HFF-Myc (cell line): ENCODE measurements around the gene DAND5.
"Not testable (repeated sequence)": the region's sequence is repeated elsewhere in the genome, so short reads cannot be mapped to it uniquely, and the experiment has no call there.

Source experiments
- DNase-seq: peaks from one replicate; pipeline ENCODE4 v3.0.0-alpha.2; 2011; ENCODE audit warnings: low read depth; ENCODE audit errors: extremely low read depth
- H3K4me3 ChIP-seq: replicated peaks from 2 replicates; pipeline ENCODE4 v1.5.1; 2011; ENCODE audit warnings: low read depth, mild to moderate bottlenecking, control low read depth, low read length
- TF ChIP-seq, protein P1 (sequence below): IDR thresholded peaks from 2 replicates; pipeline ENCODE4 v1.5.1; 2012; ENCODE audit warnings: mild to moderate bottlenecking, low read depth, low read length, control low read depth; ENCODE audit errors: missing control alignments

Gene DAND5

DNA sequence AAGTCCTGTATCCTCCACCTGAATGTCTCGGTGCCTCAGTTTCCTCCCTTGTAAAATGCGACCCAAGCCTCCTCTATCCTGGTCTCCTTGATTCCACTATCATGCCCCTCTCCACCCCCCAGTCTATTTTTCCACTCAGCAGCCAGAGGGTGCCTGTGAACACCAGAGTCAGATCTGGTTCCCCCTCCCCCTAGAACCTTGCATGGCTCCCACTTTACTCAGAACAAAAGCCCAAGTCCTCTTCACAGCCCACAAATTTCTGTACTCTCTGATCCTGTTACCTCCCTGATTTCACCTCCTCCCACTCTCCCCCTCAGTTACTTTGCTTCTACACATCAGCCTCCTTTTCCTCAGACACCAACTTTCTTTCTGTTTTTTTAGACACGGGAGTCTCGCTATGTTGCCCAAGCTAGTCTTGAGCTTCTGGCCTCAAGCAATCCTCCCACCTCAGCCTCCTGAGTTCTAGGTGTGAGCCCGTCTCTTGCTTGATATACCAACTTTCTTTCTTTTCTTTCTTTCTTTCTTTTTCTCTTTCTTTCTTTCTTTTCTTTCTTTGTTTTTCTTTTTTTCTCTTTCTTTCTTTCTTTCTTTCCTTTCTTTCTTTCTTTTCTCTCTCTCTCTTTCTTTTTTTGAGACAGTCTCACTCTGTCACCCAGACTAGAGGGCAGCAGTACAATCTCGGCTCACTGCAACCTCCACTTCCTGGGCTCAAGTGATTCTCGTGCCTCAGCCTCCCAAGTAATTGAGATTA lies 869 bp downstream of the DAND5 start:
- TF ChIP-seq, protein P1, sequence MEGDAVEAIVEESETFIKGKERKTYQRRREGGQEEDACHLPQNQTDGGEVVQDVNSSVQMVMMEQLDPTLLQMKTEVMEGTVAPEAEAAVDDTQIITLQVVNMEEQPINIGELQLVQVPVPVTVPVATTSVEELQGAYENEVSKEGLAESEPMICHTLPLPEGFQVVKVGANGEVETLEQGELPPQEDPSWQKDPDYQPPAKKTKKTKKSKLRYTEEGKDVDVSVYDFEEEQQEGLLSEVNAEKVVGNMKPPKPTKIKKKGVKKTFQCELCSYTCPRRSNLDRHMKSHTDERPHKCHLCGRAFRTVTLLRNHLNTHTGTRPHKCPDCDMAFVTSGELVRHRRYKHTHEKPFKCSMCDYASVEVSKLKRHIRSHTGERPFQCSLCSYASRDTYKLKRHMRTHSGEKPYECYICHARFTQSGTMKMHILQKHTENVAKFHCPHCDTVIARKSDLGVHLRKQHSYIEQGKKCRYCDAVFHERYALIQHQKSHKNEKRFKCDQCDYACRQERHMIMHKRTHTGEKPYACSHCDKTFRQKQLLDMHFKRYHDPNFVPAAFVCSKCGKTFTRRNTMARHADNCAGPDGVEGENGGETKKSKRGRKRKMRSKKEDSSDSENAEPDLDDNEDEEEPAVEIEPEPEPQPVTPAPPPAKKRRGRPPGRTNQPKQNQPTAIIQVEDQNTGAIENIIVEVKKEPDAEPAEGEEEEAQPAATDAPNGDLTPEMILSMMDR, result no peak
- H3K4me3 ChIP-seq, result no peak overlapping the region
- no peak for DNase-seq

DNA sequence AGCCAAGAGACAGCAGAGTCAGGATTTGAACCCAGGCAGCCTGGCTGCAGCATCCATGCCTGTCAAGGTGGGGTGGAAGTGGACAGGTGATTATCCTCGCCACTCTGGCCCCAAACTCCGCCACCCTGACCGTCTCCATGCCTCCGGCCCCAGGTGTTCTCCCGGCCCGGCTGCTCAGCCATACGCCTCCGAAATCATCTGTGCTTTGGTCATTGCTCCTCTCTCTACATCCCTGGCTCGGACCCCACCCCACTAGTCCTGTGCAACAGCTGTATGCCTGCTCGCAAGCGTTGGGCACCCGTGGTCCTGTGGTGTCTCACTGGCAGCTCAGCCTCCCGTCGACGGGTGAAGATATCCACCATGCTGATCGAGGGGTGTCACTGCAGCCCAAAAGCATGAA lies 3.9 kb downstream of the DAND5 start:
- no peak overlapping the region for H3K4me3 ChIP-seq
- TF ChIP-seq, protein P1, result no peak
- no peak for DNase-seq

DNA sequence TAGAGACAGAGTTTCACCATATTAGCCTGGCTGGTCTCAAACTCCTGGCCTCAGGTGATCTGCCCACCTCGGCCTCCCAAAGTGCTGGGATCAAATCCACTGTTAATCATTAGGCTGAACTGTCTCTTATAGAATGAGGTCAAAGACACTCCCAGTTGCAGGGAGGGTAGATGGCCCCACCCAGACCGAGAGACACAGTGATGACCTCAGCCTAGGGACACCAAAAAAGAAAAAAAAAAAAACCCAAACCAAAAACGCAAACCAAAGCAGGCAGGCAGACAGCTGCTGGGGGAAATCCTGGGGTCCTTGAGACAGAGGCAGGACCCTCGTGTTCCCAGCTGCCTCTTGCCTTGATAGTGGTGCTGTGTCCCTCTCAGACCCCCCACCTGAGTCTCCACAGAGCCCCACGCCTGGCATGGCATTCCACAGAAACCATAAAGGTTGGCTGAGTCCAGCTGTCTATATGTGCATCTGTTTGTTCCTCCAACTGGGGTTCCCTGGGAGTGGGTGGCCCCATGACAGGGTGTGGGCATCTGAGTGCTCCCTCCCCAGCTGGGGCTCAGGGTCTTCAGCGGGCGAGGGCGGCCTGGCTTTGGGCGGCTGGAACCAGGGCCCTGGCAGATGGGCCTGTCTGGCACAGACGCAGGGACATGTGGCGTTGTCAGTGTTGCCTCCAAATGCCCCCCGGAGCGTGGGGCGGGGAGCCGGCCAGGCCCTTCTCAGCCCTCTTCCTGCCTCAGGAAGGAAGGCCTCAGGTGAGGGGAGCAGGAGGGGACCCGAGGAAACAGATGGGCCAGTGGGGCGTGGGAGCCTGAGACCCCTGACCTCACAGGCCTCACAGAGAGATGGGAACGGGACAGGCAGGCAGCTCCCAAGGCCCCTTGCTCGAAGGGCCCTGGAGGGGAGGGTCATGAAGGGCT lies 5.2 kb downstream of the DAND5 start:
- TF ChIP-seq, protein P1, result no peak
- no peak overlapping the region for H3K4me3 ChIP-seq
- DNase-seq, result no peak

DNA sequence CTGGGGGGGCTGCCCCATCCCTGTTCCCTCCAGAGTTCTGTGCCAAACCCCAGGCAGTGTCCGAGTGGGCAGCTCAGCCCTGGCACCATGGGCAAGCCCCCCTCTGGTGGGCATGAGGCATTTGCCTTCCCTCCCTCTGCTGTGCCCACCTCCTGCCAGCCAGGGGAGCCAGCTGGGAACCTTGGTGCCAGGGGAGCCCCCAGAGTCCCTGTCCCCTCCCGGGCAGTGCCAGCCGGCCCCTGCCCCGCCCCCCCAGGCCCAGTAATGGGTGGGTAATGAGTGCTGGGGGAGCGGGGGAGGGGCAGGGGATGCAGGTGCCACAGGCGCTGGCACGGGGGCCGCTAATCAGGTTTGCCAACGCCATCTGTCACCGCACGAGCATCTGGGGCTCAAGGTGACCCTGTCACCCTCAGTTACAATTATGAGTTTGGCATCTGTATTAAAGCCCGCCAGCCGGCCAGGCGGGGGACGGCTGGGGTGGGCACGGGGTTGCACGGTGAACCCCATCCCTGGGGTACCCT lies 5.9 kb downstream of the DAND5 start:
- DNase-seq, result no peak
- no peak overlapping the region for H3K4me3 ChIP-seq
- TF ChIP-seq, protein P1, result no peak

DNA sequence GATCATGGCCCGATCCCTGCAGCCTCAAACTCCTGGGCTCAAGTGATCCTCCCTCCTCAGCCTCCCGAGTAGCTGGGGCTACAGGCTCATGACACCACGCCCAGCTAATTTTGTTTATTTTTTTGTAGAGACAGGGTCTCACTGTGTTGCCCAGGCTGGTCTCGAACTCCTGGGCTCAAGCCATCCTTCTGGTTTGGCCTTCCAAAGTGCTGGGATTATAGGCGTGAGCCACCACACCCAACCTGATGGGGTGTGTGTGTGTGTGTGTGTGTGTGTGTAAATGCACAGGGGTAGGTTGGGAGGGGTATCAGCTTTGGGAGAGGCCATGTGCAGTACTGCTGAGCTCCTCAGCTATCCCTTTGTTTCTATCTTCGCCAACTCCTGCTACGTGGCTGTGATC lies 6.7 kb downstream of the DAND5 start:
- DNase-seq, H3K4me3 ChIP-seq: not testable (repeated sequence)

DNA sequence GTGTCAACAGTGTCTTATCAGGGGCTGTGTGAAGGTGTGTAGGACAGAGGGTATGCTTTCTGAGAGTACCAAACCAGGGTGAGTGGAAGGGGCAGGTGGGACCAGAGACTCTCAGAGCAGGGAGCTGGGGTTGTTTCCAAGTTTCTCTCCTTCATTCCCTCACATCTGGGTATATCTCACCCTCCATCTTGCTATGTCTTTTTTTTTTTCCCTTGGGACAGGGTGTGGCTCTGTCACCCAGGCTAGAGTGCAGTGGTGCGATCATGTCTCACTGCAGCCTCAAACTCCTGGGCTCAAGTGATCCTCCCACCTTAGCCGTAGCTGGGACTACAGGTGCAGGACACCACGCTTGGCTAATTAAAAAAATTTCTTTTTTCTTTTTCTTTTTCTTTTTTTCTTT lies 10.6 kb downstream of the DAND5 start:
- no peak overlapping the region for H3K4me3 ChIP-seq
- TF ChIP-seq, protein P1, result no peak
- no peak for DNase-seq

DNA sequence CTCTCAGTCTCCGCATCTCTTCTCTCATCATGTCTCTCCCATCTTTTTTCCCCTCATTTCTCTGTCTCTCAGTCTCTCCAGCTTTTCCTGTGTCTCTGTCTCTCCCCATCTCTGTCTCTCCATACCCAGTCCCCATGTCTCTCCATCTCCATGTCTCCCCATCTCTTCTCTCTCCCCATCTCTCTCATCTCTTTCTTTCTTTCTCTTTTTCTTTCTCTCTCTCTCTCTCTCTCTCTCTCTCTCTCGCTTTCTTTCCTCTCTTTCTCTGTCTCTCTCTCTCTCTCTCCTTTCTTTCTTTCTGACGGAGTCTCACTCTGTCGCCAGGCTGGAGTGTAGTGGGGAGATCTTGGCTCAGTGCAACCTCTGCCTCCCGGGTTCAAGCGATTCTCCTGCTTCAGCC lies 13.3 kb downstream of the DAND5 start:
- no peak overlapping the region for H3K4me3 ChIP-seq
- DNase-seq, result no peak
- TF ChIP-seq, protein P1, result no peak
